Endothelial cell of umbilical vein (primary cell): ENCODE results near the gene TPP1. TPM values are rescaled to one million over a fixed set of nuclear protein-coding genes. Genes with fewer than 3 reads are reported as not detected.

Source experiments
- BruUV-seq: library from RNA; stranded (reverse); fragments of 400-500 nt; replicated peaks from 2 replicates; lab custom pipeline; 2021; lab: Mats Ljungman, UMichigan
- CTCF ChIA-PET: fragments of 300-600, 350-600 bp; sonication (Branson Sonifier 250); formaldehyde crosslinking; loops from one replicate; lab custom pipeline; 2021; ENCODE audit warnings: antibody characterized with exemption, inconsistent platforms; lab: Charles Lee
- POLR2A ChIA-PET: fragments of 300-600, 350-600 bp; sonication (Branson Sonifier 250); formaldehyde crosslinking; loops from one replicate; lab custom pipeline; 2021; ENCODE audit warnings: antibody characterized with exemption, inconsistent platforms; lab: Charles Lee
- DNase-seq: peaks from one replicate; pipeline ENCODE4 v3.0.0-alpha.2; 2011; ENCODE audit warnings: low read depth, low spot score
- FAIRE-seq: peaks from 2 replicates; lab custom pipeline; 2011; peaks lifted over from hg19 to GRCh38; lab: Jason Lieb, UNC
- H2AFZ ChIP-seq: 2 replicates; pipeline ENCODE4 v1.6.0; 2012; ENCODE audit warnings: low read depth, low read length, control low read depth, inconsistent platforms
- H3K27ac ChIP-seq: 2 replicates; pipeline ENCODE4 v1.5.1; 2011; ENCODE audit warnings: low read depth, mild to moderate bottlenecking, control low read depth, low read length, moderate library complexity; ENCODE audit not compliant: insufficient read depth
- H3K27me3 ChIP-seq, 2 experiments: 2 replicates each; pipeline versions ENCODE4 v1.6.0 to v1.6.1; 2011; ENCODE audit warnings: low read length in 2 of 2, mixed read lengths in 1 of 2; ENCODE audit not compliant: control insufficient read depth in 2 of 2, insufficient read depth in 2 of 2
- H3K36me3 ChIP-seq, 2 experiments: 2 replicates in 1 of 2; 3 replicates in 1 of 2; pipeline ENCODE4 v1.5.1; 2011; ENCODE audit warnings: low read length in 2 of 2, mild to moderate bottlenecking in 1 of 2, moderate library complexity in 1 of 2; ENCODE audit not compliant: control insufficient read depth in 2 of 2, insufficient read depth in 2 of 2; ENCODE audit errors: extremely low read depth in 1 of 2
- H3K4me1 ChIP-seq: 3 replicates; pipeline ENCODE4 v1.5.1; 2011; ENCODE audit warnings: mild to moderate bottlenecking, low read length; ENCODE audit not compliant: control insufficient read depth, insufficient read depth; ENCODE audit errors: extremely low read depth
- H3K4me2 ChIP-seq: 2 replicates; pipeline ENCODE4 v1.6.1; 2011; ENCODE audit warnings: low read length, control low read depth, mixed read lengths; ENCODE audit not compliant: insufficient read depth
- H3K4me3 ChIP-seq, 3 experiments: fragments of 200-600 bp in 1 of 3; sonication (generic), shearing (Covaris generic) in 1 of 3; replicated peaks in 1 of 3; 2 replicates each; pipeline ENCODE4 v1.5.1; 2011 to 2016; ENCODE audit warnings: control low read depth in 3 of 3, low read length in 3 of 3, mild to moderate bottlenecking in 2 of 3, inconsistent platforms in 1 of 3, low read depth in 1 of 3, moderate library complexity in 1 of 3; ENCODE audit not compliant: insufficient read depth in 1 of 3
- H3K79me2 ChIP-seq: 2 replicates; pipeline ENCODE4 v1.6.0; 2012; ENCODE audit warnings: low read length, inconsistent platforms; ENCODE audit not compliant: control insufficient read depth, insufficient read depth
- H3K9ac ChIP-seq: replicated peaks from 2 replicates; pipeline ENCODE3; 2011; ENCODE audit warnings: low read length, control low read depth; ENCODE audit not compliant: insufficient read depth; ENCODE audit errors: extremely low read depth
- H3K9me1 ChIP-seq: replicated peaks from 3 replicates; pipeline ENCODE4 v1.6.0; 2011; ENCODE audit warnings: mild to moderate bottlenecking, low read length; ENCODE audit not compliant: control insufficient read depth, insufficient read depth; ENCODE audit errors: extremely low read depth
- H3K9me3 ChIP-seq: replicated peaks from 2 replicates; pipeline ENCODE4 v1.5.1; 2012; ENCODE audit warnings: low read length, inconsistent platforms; ENCODE audit not compliant: control insufficient read depth, insufficient read depth
- H4K20me1 ChIP-seq: replicated peaks from 2 replicates; pipeline ENCODE3; 2011; ENCODE audit warnings: mild to moderate bottlenecking, low read length; ENCODE audit not compliant: control insufficient read depth, insufficient read depth; ENCODE audit errors: extremely low read depth
- EZH2 ChIP-seq: IDR thresholded peaks from 2 replicates; pipeline ENCODE4 v1.6.1; 2012; ENCODE audit warnings: borderline replicate concordance, low read depth, mild to moderate bottlenecking, moderate library complexity, low read length, inconsistent platforms; ENCODE audit not compliant: severe bottlenecking
- FOS ChIP-seq: IDR thresholded peaks from 2 replicates; pipeline ENCODE4 v1.6.1; 2011; ENCODE audit warnings: mild to moderate bottlenecking, low read length, moderate library complexity, borderline replicate concordance; ENCODE audit not compliant: insufficient read depth
- GATA2 ChIP-seq: IDR thresholded peaks from 2 replicates; pipeline ENCODE4 v1.7.0; 2011; ENCODE audit warnings: low read depth, mild to moderate bottlenecking, moderate library complexity, mixed read lengths, low read length; ENCODE audit not compliant: insufficient read length, insufficient read depth
- JUN ChIP-seq: IDR thresholded peaks from 2 replicates; pipeline ENCODE4 v1.6.1; 2011; ENCODE audit warnings: borderline replicate concordance, low read depth; ENCODE audit not compliant: insufficient read length, insufficient read depth
- MYC ChIP-seq: IDR thresholded peaks from one replicate; pipeline ENCODE4 v1.6.1; 2011; ENCODE audit warnings: mild to moderate bottlenecking, low read depth, low read length
- POLR2A ChIP-seq: IDR thresholded peaks from 2 replicates; pipeline ENCODE4 v1.6.1; 2012; ENCODE audit warnings: low read depth, mild to moderate bottlenecking, control low read depth, low read length
- POLR2AphosphoS5 ChIP-seq: IDR thresholded peaks from 2 replicates; pipeline ENCODE4 v1.6.1; 2012; ENCODE audit warnings: low read depth, mild to moderate bottlenecking, control low read depth, low read length, moderate library complexity; ENCODE audit not compliant: insufficient read depth
- dilution Hi-C: fragments of 300-500 bp; cut with MboI; formaldehyde crosslinking; loops from one replicate; pipeline ENCODE4 v1.15.0; 2019; ENCODE audit warnings: low sequenced_read_pairs; ENCODE audit not compliant: extremely low pct_ligation_motif_present
- intact Hi-C: fragments of 100-400 bp; cut with micrococcal nuclease; formaldehyde crosslinking; loops from one replicate; pipeline ENCODE4 v1.10.0; 2022
- polyA plus RNA-seq, 4 experiments: library from polyadenylated mRNA; depleted of rRNA in 3 of 4; stranded (reverse) in 3 of 4; unstranded in 1 of 4; fragments of >200 nt; gene quantifications; 2 replicates each; pipeline versions ENCODE4 v1.2.1 to v1.2.3, GENCODE V29; 2011 to 2012; ENCODE audit warnings: missing spikeins in 1 of 4
- total RNA-seq: library from RNA; stranded (reverse); gene quantifications from 2 replicates; pipeline ENCODE4 v1.2.3, GENCODE V29; 2021
- TF ChIP-seq, protein P1 (sequence below), 2 donors: IDR thresholded peaks; 1 replicate in 1 of 2; 2 replicates in 1 of 2; pipeline ENCODE4 v1.5.1; 2011; ENCODE audit warnings: low read length in 2 of 2, mild to moderate bottlenecking in 2 of 2, moderate library complexity in 2 of 2, control low read depth in 1 of 2, inconsistent platforms in 1 of 2, low read depth in 1 of 2; ENCODE audit not compliant: insufficient read depth in 1 of 2; ENCODE audit errors: extremely low read depth in 1 of 2
- TF ChIP-seq, protein P2 (sequence below): IDR thresholded peaks from 2 replicates; pipeline ENCODE4 v1.6.1; 2011; ENCODE audit not compliant: insufficient read depth, insufficient read length

TPP1 gene
- total and polyA plus RNA-seq, 2 donors (not counting 3 experiments of a cell fraction or from before 2014, with no cell fraction given), result 124 to 224 TPM

DNA sequence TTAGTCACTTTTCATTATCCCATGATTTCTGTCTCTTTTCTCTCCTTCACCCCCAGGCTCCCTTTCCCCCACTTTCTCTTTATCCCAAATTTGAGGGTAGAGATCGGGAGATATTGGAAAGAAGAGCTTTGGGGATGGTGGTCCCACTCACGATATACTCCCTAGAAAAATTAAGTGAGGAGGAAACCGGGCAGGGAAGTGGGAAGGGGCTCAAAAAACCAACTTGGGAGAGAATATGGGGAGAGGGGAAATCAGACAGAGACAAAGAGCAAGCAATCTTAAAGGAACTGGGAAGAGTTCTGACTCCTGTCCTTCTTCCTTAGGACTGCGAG, 37.3 kb upstream of the TPP1 start:
- Histone ChIP-seq H3K27ac (no peak overlapping the region), H3K36me3 (no peaks in the 10 kb centered on the region), H3K9ac (peak overlapping the region; percentile 70), H3K4me1 (peaks cover 15% of the 10 kb centered on the region), H3K4me2 (peak overlapping the region; percentile 49), H3K4me3 (peak overlapping the region in 1 of 3 experiments; percentile 59), H4K20me1 (no peaks in the 10 kb centered on the region), H3K27me3 (no peaks in the 10 kb centered on the region), H2AFZ (peak overlapping the region; percentile 89), H3K9me3 (no peaks in the 10 kb centered on the region), H3K79me2 (peaks cover 2% of the 10 kb centered on the region), H3K9me1 (no peaks in the 10 kb centered on the region)
- FAIRE-seq, result no peak
- no TSS peak for BruUV-seq
- dilution Hi-C loops (no loop called here), intact Hi-C loops (loop anchor here (2.0 kb wide), 1 partner anchor 18 kb away; no protein-coding TSS in a partner anchor)
- CTCF ChIA-PET, result interaction anchor here (0.9 to 1.9 kb wide), 5 partner anchors 11 to 125 kb away, joined by 3 to 11 read pairs (median 4); partner anchors contain the start of gene MRPL17
- TF ChIP-seq JUN (no peak), EZH2 (no peak), POLR2A (no peak), POLR2AphosphoS5 (no peak), MYC (no peak), FOS (no peak), GATA2 (no peak)
- TF ChIP-seq, protein P1, sequence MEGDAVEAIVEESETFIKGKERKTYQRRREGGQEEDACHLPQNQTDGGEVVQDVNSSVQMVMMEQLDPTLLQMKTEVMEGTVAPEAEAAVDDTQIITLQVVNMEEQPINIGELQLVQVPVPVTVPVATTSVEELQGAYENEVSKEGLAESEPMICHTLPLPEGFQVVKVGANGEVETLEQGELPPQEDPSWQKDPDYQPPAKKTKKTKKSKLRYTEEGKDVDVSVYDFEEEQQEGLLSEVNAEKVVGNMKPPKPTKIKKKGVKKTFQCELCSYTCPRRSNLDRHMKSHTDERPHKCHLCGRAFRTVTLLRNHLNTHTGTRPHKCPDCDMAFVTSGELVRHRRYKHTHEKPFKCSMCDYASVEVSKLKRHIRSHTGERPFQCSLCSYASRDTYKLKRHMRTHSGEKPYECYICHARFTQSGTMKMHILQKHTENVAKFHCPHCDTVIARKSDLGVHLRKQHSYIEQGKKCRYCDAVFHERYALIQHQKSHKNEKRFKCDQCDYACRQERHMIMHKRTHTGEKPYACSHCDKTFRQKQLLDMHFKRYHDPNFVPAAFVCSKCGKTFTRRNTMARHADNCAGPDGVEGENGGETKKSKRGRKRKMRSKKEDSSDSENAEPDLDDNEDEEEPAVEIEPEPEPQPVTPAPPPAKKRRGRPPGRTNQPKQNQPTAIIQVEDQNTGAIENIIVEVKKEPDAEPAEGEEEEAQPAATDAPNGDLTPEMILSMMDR (IDR thresholded peaks at IDR 0.05; ENCODE audit: extremely low read depth in 1 of 2, insufficient read depth in 1 of 2, low read depth in 1 of 2, low read length in 2 of 2), result no peak
- TF ChIP-seq, protein P2, sequence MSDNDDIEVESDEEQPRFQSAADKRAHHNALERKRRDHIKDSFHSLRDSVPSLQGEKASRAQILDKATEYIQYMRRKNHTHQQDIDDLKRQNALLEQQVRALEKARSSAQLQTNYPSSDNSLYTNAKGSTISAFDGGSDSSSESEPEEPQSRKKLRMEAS, result no peak
- POLR2A ChIA-PET, result no interaction called here
- no peak for DNase-seq
